UCSD-AML1 (cell line): ENCODE measurements around the gene NELFA.

ENCODE experiments used
- DNase-seq: peaks from one replicate; lab custom pipeline; 2025; ENCODE audit not compliant: unreplicated experiment; lab: John Stamatoyannopoulos, UW

The NELFA gene

GRCh38 chr4:1939664-1940509 lies 68.9 kb downstream of the NELFA start:
- DNase-seq: no peak

GRCh38 chr4:1938027-1938426 lies 70.7 kb downstream of the NELFA start:
- no peak for DNase-seq

GRCh38 chr4:1937550-1937949 lies 71.2 kb downstream of the NELFA start:
- DNase-seq: no peak

GRCh38 chr4:1933700-1934099 lies 75.1 kb downstream of the NELFA start:
- DNase-seq: no peak

- no peak for DNase-seq
These were observed 76.0 kb downstream of the NELFA start for GRCh38 chr4:1932736-1933135.
